OCI-LY7 (cell line): ENCODE results near the gene RNF8.

Experiments
- CTCF ChIP-seq: fragments of 200-600 bp; sonication (generic); conservative IDR thresholded peaks from 2 replicates; pipeline ENCODE4 v1.5.1; 2014; ENCODE audit warnings: mild to moderate bottlenecking, antibody characterized with exemption, low read length, moderate library complexity, mixed read lengths
- EZH2phosphoT487 ChIP-seq: fragments of 200-600 bp; sonication (generic); IDR thresholded peaks from 2 replicates; pipeline ENCODE4 v1.6.1; 2018; ENCODE audit warnings: low read depth, borderline replicate concordance, mild to moderate bottlenecking, mixed run types, antibody characterized with exemption, low read length, moderate library complexity, mixed read lengths

GRCh38 chr6:37368961-37369320 is 15.2 kb downstream of the RNF8 start:
- no peak for TF ChIP-seq EZH2phosphoT487
- no peak for TF ChIP-seq CTCF
